Upper lobe of right lung (tissue), 1 donor: Measurements from ENCODE around the gene TSGA10. TPM values are rescaled to one million over a fixed set of nuclear protein-coding genes. Genes with fewer than 3 reads are reported as not detected.

ENCODE experiments used
- ATAC-seq: fragments of 200-7000 bp; cut with Tn5 transposase; one replicate; pipeline ENCODE4 v1.9.1; 2020; ENCODE audit warnings: mild to moderate bottlenecking, moderate library complexity
- DNase-seq: peaks from one replicate; pipeline ENCODE4 v3.0.0-alpha.2; 2020
- H3K27ac ChIP-seq: fragments of 200-600 bp; one replicate; pipeline ENCODE4 v1.8.0; 2022
- H3K27me3 ChIP-seq: fragments of 200-600 bp; one replicate; pipeline ENCODE4 v1.8.0; 2022; ENCODE audit warnings: mild to moderate bottlenecking
- H3K36me3 ChIP-seq: fragments of 200-600 bp; one replicate; pipeline ENCODE4 v1.8.0; 2022
- H3K4me1 ChIP-seq: fragments of 200-600 bp; one replicate; pipeline ENCODE4 v1.8.0; 2022
- H3K4me3 ChIP-seq: fragments of 200-600 bp; one replicate; pipeline ENCODE4 v1.8.0; 2022; ENCODE audit warnings: mild to moderate bottlenecking
- H3K9me3 ChIP-seq: fragments of 200-600 bp; one replicate; pipeline ENCODE4 v1.8.0; 2022
- CTCF ChIP-seq: fragments of 200-600 bp; IDR thresholded peaks from one replicate; pipeline ENCODE4 v1.8.0; 2022; ENCODE audit warnings: antibody characterized with exemption
- intact Hi-C: fragments of 100-400 bp; cut with DNase I; formaldehyde crosslinking; loops from one replicate; pipeline ENCODE4 v1.11.0; 2022
- total RNA-seq: library from RNA; stranded (reverse); fragmentation: NEBNext Ultra II Directional; extraction: Animal tissue kit (Norgen Biotek cat#: 25700); gene quantifications from one replicate; pipeline ENCODE4 v1.2.1, GENCODE V29; 2021
- donor health status: DM: no; HTN: yes; CAD: no; lungs with severe emphysema.

Gene TSGA10
- total RNA-seq, 1 donor from 2014 or later = 7.6 TPM

GRCh38 chr2:99035920-99036319 is 118.8 kb downstream of the TSGA10 start:
- no peak overlapping the region for H3K4me3 ChIP-seq
- intact Hi-C loops = no loop called here
- H3K4me1 ChIP-seq = no peaks in the 10 kb centered on the region
- no peaks in the 10 kb centered on the region for H3K36me3 ChIP-seq
- ATAC-seq = no peak
- H3K27me3 ChIP-seq = no peaks in the 10 kb centered on the region
- no peak overlapping the region for H3K27ac ChIP-seq
- no peaks in the 10 kb centered on the region for H3K9me3 ChIP-seq
- no peak for DNase-seq
- no peak for TF ChIP-seq CTCF

- Histone ChIP-seq H3K4me1 (no peaks in the 10 kb centered on the region), H3K4me3 (no peak overlapping the region), H3K27me3 (no peaks in the 10 kb centered on the region), H3K36me3 (no peaks in the 10 kb centered on the region), H3K9me3 (no peaks in the 10 kb centered on the region), H3K27ac (no peak overlapping the region)
- intact Hi-C loops = no loop called here
- DNase-seq (no peak), ATAC-seq (no peak)
- TF ChIP-seq CTCF = no peak
These were observed 122.0 kb downstream of the TSGA10 start for GRCh38 chr2:99032786-99033185.

- Histone ChIP-seq H3K27ac (no peak overlapping the region), H3K27me3 (no peaks in the 10 kb centered on the region), H3K4me1 (no peaks in the 10 kb centered on the region), H3K9me3 (no peaks in the 10 kb centered on the region), H3K4me3 (no peak overlapping the region), H3K36me3 (no peaks in the 10 kb centered on the region)
- intact Hi-C loops = no loop called here
- DNase-seq (no peak), ATAC-seq (no peak)
- no peak for TF ChIP-seq CTCF
These were observed 122.7 kb downstream of the TSGA10 start for GRCh38 chr2:99032001-99032400.

GRCh38 chr2:99031481-99031880 is 123.3 kb downstream of the TSGA10 start:
- Histone ChIP-seq H3K36me3 (no peaks in the 10 kb centered on the region), H3K4me3 (no peak overlapping the region), H3K27ac (no peak overlapping the region), H3K9me3 (no peaks in the 10 kb centered on the region), H3K4me1 (no peaks in the 10 kb centered on the region), H3K27me3 (no peaks in the 10 kb centered on the region)
- no peak for DNase-seq
- intact Hi-C loops = no loop called here
- ATAC-seq = no peak
- TF ChIP-seq CTCF = no peak

- no peak overlapping the region for H3K4me3 ChIP-seq
- H3K4me1 ChIP-seq = no peaks in the 10 kb centered on the region
- H3K27me3 ChIP-seq = no peaks in the 10 kb centered on the region
- no peak for DNase-seq
- no peaks in the 10 kb centered on the region for H3K9me3 ChIP-seq
- intact Hi-C loops = no loop called here
- H3K36me3 ChIP-seq = no peaks in the 10 kb centered on the region
- TF ChIP-seq CTCF = no peak
- no peak overlapping the region for H3K27ac ChIP-seq
- ATAC-seq = no peak
These were observed 126.2 kb downstream of the TSGA10 start for GRCh38 chr2:99028558-99028957.

- DNase-seq = no peak
- Histone ChIP-seq H3K9me3 (no peaks in the 10 kb centered on the region), H3K4me1 (no peaks in the 10 kb centered on the region), H3K27me3 (no peaks in the 10 kb centered on the region), H3K4me3 (no peak overlapping the region), H3K27ac (no peak overlapping the region), H3K36me3 (no peaks in the 10 kb centered on the region)
- ATAC-seq = no peak
- TF ChIP-seq CTCF = no peak
- intact Hi-C loops = no loop called here
These were observed 126.9 kb downstream of the TSGA10 start for GRCh38 chr2:99027856-99028255.
